Caco-2 (cell line): ENCODE results near the gene TRPC4. TPM values are rescaled to one million over a fixed set of nuclear protein-coding genes. Genes with fewer than 3 reads are reported as not detected.

Experiments used
- BruUV-seq: library from RNA; stranded (reverse); fragments of 400-500 nt; replicated peaks from 2 replicates; lab custom pipeline; 2021; lab: Mats Ljungman, UMichigan
- CTCF ChIA-PET: fragments of 300-600 bp; sonication (Branson Sonifier 250); formaldehyde crosslinking; loops from one replicate; lab custom pipeline; 2022; ENCODE audit warnings: antibody characterized with exemption; lab: Charles Lee
- POLR2A ChIA-PET: fragments of 300-600 bp; sonication (Branson Sonifier 250); formaldehyde crosslinking; loops from one replicate; lab custom pipeline; 2022; ENCODE audit warnings: antibody characterized with exemption; lab: Charles Lee
- DNase-seq, 2 experiments: peaks; one replicate each; pipeline versions ENCODE4 v3.0.0 to v3.0.0-alpha.2; 2020 to 2022
- H3K27me3 ChIP-seq: replicated peaks from 2 replicates; pipeline ENCODE4 v1.6.0; 2011; ENCODE audit warnings: low read length; ENCODE audit not compliant: control insufficient read depth, insufficient read depth
- H3K36me3 ChIP-seq: 2 replicates; pipeline ENCODE4 v1.5.1; 2011; ENCODE audit warnings: low read length; ENCODE audit not compliant: control insufficient read depth, insufficient read depth
- H3K4me1 ChIP-seq: fragments of 250-450 bp; sonication (Bioruptor Pico); 2 replicates; pipeline ENCODE4 v1.5.1; 2020; ENCODE audit warnings: mild to moderate bottlenecking
- H3K4me3 ChIP-seq: 2 replicates; pipeline ENCODE4 v1.5.1; 2011; ENCODE audit warnings: low read depth, mild to moderate bottlenecking, control low read depth, low read length
- H3K9me3 ChIP-seq: fragments of 250-450 bp; sonication (Bioruptor Pico); 2 replicates; pipeline ENCODE4 v1.5.1; 2020; ENCODE audit warnings: mild to moderate bottlenecking, moderate library complexity
- H3K27ac Mint-ChIP-seq: one replicate; pipeline ENCODE4 v1.8.0; 2022; ENCODE audit warnings: mixed read lengths; ENCODE audit not compliant: unreplicated experiment
- H3K27me3 Mint-ChIP-seq: one replicate; pipeline ENCODE4 v1.8.0; 2022; ENCODE audit warnings: mixed read lengths; ENCODE audit not compliant: insufficient read depth, unreplicated experiment
- H3K36me3 Mint-ChIP-seq: one replicate; pipeline ENCODE4 v1.8.0; 2022; ENCODE audit warnings: mild to moderate bottlenecking, mixed read lengths; ENCODE audit not compliant: insufficient read depth, unreplicated experiment
- H3K4me1 Mint-ChIP-seq: one replicate; pipeline ENCODE4 v1.8.0; 2022; ENCODE audit warnings: low read depth, mixed read lengths; ENCODE audit not compliant: unreplicated experiment
- H3K4me3 Mint-ChIP-seq: one replicate; pipeline ENCODE4 v1.8.0; 2022; ENCODE audit warnings: mild to moderate bottlenecking, moderate library complexity, mixed read lengths; ENCODE audit not compliant: unreplicated experiment
- H3K9me3 Mint-ChIP-seq: one replicate; pipeline ENCODE4 v1.8.0; 2022; ENCODE audit warnings: mixed read lengths; ENCODE audit not compliant: unreplicated experiment
- CTCF ChIP-seq, 2 experiments: fragments of 200-600 bp in 1 of 2; IDR thresholded peaks; 1 replicate in 1 of 2; 2 replicates in 1 of 2; pipeline versions ENCODE4 v1.5.1 to v1.8.0; 2011 to 2022; ENCODE audit warnings: antibody characterized with exemption in 1 of 2, control low read depth in 1 of 2, inconsistent platforms in 1 of 2, low read depth in 1 of 2, low read length in 1 of 2, mild to moderate bottlenecking in 1 of 2, moderate library complexity in 1 of 2; ENCODE audit not compliant: insufficient read depth in 1 of 2, severe bottlenecking in 1 of 2, unreplicated experiment in 1 of 2
- intact Hi-C: fragments of 100-400 bp; cut with micrococcal nuclease; formaldehyde crosslinking; loops from one replicate; pipeline ENCODE4 v1.10.0; 2022; ENCODE audit not compliant: unreplicated experiment
- total RNA-seq: library from RNA; stranded (reverse); gene quantifications from 2 replicates; pipeline ENCODE4 v1.2.3, GENCODE V29; 2022

The TRPC4 gene
- total RNA-seq, 1 experiment from 2014 or later, result not detected

DNA sequence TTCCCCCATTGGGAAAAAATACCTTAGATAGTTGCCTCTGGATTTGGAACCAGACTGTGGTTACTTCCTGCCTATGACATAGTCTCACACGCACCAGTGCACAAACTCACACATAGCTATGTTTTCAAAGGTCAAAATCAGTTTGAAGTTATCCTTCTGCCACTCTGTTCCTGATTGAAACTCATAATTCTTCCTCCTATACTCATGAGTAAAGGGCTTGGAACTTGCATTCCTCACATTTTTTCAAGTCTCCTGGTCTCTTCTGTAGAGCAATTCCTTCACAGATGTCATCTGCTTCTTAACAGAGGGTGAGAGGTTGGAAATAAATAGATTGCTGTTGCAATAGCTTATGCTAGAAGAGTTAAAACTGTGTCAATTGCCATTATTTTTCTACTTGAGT, 252.4 kb downstream of the TRPC4 start:
- H3K4me3 ChIP-seq, result no peak overlapping the region
- no peak overlapping the region for H3K4me3 Mint-ChIP-seq
- H3K36me3 ChIP-seq, result no peaks in the 10 kb centered on the region
- H3K4me1 Mint-ChIP-seq, result peaks cover 11% of the 10 kb centered on the region
- ChIA-PET CTCF (no interaction called here), POLR2A (no interaction called here)
- no peaks in the 10 kb centered on the region for H3K9me3 Mint-ChIP-seq
- peak overlapping the region; percentile 31 for H3K27ac Mint-ChIP-seq
- TF ChIP-seq CTCF (IDR thresholded peaks at IDR 0.05; ENCODE audit: insufficient read depth in 1 of 2, low read depth in 1 of 2, low read length in 1 of 2, severe bottlenecking in 1 of 2, unreplicated experiment in 1 of 2), result no peak
- no TSS peak for BruUV-seq
- peaks cover 22% of the 10 kb centered on the region for H3K4me1 ChIP-seq
- peaks cover 6% of the 10 kb centered on the region for H3K27me3 Mint-ChIP-seq
- H3K9me3 ChIP-seq, result no peaks in the 10 kb centered on the region
- no peaks in the 10 kb centered on the region for H3K27me3 ChIP-seq
- no peaks in the 10 kb centered on the region for H3K36me3 Mint-ChIP-seq
- DNase-seq, result peak in 1 of 2 experiments; percentile 11
- intact Hi-C loops, result no loop called here

DNA sequence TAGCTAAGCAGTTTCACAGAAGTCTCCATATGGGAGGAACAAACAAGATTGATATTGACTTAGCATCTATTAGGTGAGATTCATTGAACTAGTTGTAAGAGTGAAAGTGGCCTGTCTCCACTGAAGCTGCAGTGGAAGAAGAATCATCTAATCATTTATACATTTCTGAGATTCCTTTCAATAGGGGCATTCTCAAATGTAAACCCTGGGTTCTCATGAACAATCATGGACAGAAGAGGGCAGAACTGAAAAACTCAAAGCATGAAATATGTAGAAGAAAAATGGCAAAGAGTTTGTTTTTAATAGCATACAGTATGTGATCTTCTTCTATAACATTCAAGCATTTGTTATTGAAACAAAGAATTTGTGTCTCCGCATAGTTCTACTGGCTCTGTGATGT, 253.4 kb downstream of the TRPC4 start:
- H3K4me3 Mint-ChIP-seq, result no peak overlapping the region
- intact Hi-C loops, result no loop called here

DNA sequence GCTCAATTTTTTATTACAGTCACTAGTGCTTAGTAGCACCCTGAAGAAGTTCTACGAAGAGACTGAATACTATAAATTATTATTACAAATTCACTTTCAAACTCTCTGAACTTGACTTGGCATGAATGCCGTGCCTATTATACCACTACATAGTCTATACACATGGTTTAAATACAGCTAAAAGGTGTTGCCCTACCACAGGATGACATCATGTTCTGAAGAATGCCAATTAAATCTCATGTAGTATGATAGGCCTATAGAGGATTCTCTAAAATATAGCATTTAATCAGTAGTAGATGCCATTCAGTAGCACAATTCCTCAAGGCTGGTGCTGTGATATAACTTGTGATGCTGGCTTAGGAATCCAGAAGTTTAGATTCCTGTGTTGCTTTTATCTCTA, 254.3 kb downstream of the TRPC4 start:
- no peaks in the 10 kb centered on the region for H3K9me3 ChIP-seq
- ChIA-PET CTCF (no interaction called here), POLR2A (no interaction called here)
- no TSS peak for BruUV-seq
- no peak overlapping the region for H3K27ac Mint-ChIP-seq
- H3K4me1 Mint-ChIP-seq, result peaks cover 11% of the 10 kb centered on the region
- no peak for TF ChIP-seq CTCF (IDR thresholded peaks at IDR 0.05; ENCODE audit: insufficient read depth in 1 of 2, low read depth in 1 of 2, low read length in 1 of 2, severe bottlenecking in 1 of 2, unreplicated experiment in 1 of 2)
- no peaks in the 10 kb centered on the region for H3K36me3 ChIP-seq
- peaks cover 22% of the 10 kb centered on the region for H3K4me1 ChIP-seq
- H3K27me3 ChIP-seq, result no peaks in the 10 kb centered on the region
- H3K4me3 Mint-ChIP-seq, result no peak overlapping the region
- H3K27me3 Mint-ChIP-seq, result peaks cover 6% of the 10 kb centered on the region
- no peaks in the 10 kb centered on the region for H3K9me3 Mint-ChIP-seq
- DNase-seq, result no peak
- intact Hi-C loops, result no loop called here
- H3K4me3 ChIP-seq, result no peak overlapping the region
- no peaks in the 10 kb centered on the region for H3K36me3 Mint-ChIP-seq

More for the DNA sequence above, 253.4 kb downstream of the TRPC4 start:
- CTCF ChIA-PET, result no interaction called here
- POLR2A ChIA-PET, result no interaction called here
- H3K27me3 ChIP-seq, result no peaks in the 10 kb centered on the region
- H3K4me3 ChIP-seq, result no peak overlapping the region
- no peaks in the 10 kb centered on the region for H3K9me3 ChIP-seq
- BruUV-seq, result no TSS peak
- Mint-ChIP-seq H3K9me3 (no peaks in the 10 kb centered on the region), H3K4me1 (peaks cover 11% of the 10 kb centered on the region), H3K36me3 (no peaks in the 10 kb centered on the region), H3K27ac (no peak overlapping the region), H3K27me3 (peaks cover 7% of the 10 kb centered on the region)
- DNase-seq, result no peak
- TF ChIP-seq CTCF (IDR thresholded peaks at IDR 0.05; ENCODE audit: insufficient read depth in 1 of 2, low read depth in 1 of 2, low read length in 1 of 2, severe bottlenecking in 1 of 2, unreplicated experiment in 1 of 2), result no peak
- no peaks in the 10 kb centered on the region for H3K36me3 ChIP-seq
- peaks cover 22% of the 10 kb centered on the region for H3K4me1 ChIP-seq
